ENCODE results near the gene OR1L6. TPM values are rescaled to one million over a fixed set of nuclear protein-coding genes. Genes with fewer than 3 reads are reported as not detected.

OR1L6 gene
- total and polyA plus RNA-seq, 2 of the 8 experiments (the other 6 are each of a cell fraction or from before 2014, with no cell fraction given) = not detected

DNA sequence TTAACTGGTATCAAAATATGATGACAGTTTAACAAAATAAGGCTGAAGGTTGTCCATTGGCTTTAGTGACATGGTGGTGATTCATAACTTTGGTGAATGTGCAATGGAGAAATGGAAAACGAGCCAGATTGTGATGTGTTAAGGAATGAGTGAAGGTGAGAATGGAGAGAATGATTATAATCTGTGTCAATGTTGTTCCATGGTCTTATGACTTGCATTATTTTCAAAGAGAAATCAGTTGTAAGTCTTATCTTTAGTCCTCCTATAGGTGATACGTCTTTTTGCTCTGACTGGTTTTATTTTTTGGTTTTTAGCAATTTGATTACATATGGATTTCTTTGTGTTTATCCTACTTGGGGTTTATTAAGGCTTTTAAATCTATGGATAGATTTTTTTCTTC is 12.7 kb downstream of the OR1L6 start:
- Histone ChIP-seq H3K4me3 (ENCODE audit: extremely low read depth in 1 of 4, insufficient read depth in 2 of 4, low read depth in 3 of 4, low read length in 4 of 4) (no peak overlapping the region), H2BK15ac (ENCODE audit: low read length) (no peak overlapping the region), H3K36me3 (ENCODE audit: control insufficient read depth in 2 of 4, insufficient read depth in 4 of 4, low read length in 3 of 4) (no peaks in the 10 kb centered on the region), H2AFZ (ENCODE audit: low read length) (no peak overlapping the region), H3K79me1 (ENCODE audit: low read depth, low read length) (no peaks in the 10 kb centered on the region), H3K4me1 (replicated peaks in 1 of 4; ENCODE audit: control insufficient read depth in 3 of 4, insufficient read depth in 4 of 4, low read length in 3 of 4) (no peaks in the 10 kb centered on the region), H4K91ac (replicated peaks; ENCODE audit: insufficient read length, low read length) (no peak overlapping the region), H3K23me2 (ENCODE audit: low read depth, low read length) (no peaks in the 10 kb centered on the region), H3K18ac (ENCODE audit: extremely low read depth, low read length) (no peak overlapping the region), H2BK20ac (ENCODE audit: low read length) (no peak overlapping the region), H3K23ac (ENCODE audit: insufficient read length) (no peak overlapping the region), H3K4me2 (ENCODE audit: insufficient read depth in 1 of 2, low read depth in 2 of 2, low read length in 2 of 2) (no peak overlapping the region), H3K79me2 (ENCODE audit: control insufficient read depth in 1 of 2, insufficient read depth in 2 of 2, low read length in 2 of 2) (no peaks in the 10 kb centered on the region), H3K14ac (ENCODE audit: insufficient read length) (no peak overlapping the region), H2BK12ac (ENCODE audit: low read depth, low read length) (no peak overlapping the region), H3K4ac (replicated peaks; ENCODE audit: insufficient read length, low read depth, low read length) (no peak overlapping the region), H2BK120ac (replicated peaks; ENCODE audit: low read depth, low read length) (no peak overlapping the region), H4K20me1 (replicated peaks in 1 of 2; ENCODE audit: control insufficient read depth in 1 of 2, insufficient read depth in 2 of 2, low read length in 2 of 2) (no peaks in the 10 kb centered on the region), H4K8ac (ENCODE audit: extremely low read depth, insufficient read depth, low read length) (no peak overlapping the region), H3K9me3 (ENCODE audit: insufficient read depth in 2 of 2, low read depth in 1 of 2, low read length in 1 of 2) (peaks cover 34 to 60% of the 10 kb centered on the region in 2 experiments), H3K56ac (replicated peaks; ENCODE audit: insufficient read length, low read depth, low read length) (no peak overlapping the region), H3K27me3 (replicated peaks in 1 of 4; ENCODE audit: control insufficient read depth in 3 of 4, extremely low read depth in 1 of 4, insufficient read depth in 3 of 4, low read length in 3 of 4) (no peaks in the 10 kb centered on the region), H2AK5ac (ENCODE audit: low read depth, low read length) (no peak overlapping the region), H3K27ac (ENCODE audit: low read depth, low read length) (no peak overlapping the region), H2BK5ac (ENCODE audit: low read depth, low read length) (no peak overlapping the region), H3K9ac (replicated peaks in 1 of 4; ENCODE audit: extremely low read depth in 1 of 4, low read depth in 3 of 4, low read length in 3 of 4) (no peak overlapping the region), H4K5ac (ENCODE audit: insufficient read length, low read depth, low read length) (no peak overlapping the region)
- CTCF ChIA-PET (ENCODE audit: partially characterized antibody) = no interaction called here
- TF ChIP-seq EGR1 (IDR thresholded peaks at IDR 0.05; ENCODE audit: borderline replicate concordance, low read depth, low read length) = no peak
- FAIRE-seq (no peak), DNase-seq (ENCODE audit: low read depth in 1 of 2, low spot score in 2 of 2) (no peak)
- 31 to 100% methylated on average over 1 to 2 of the region's 2 CpGs for WGBS, 2 experiments (ENCODE audit: extremely low coverage in 1 of 2, insufficient coverage in 1 of 2, insufficient read length in 1 of 2, insufficient replicate concordance in 2 of 2, low coverage in 1 of 2, low lambda C conversion rate in 2 of 2, missing lambda C conversion rate in 1 of 2)
- POLR2A ChIA-PET (ENCODE audit: partially characterized antibody) = no interaction called here

Measured in H1 (cell line).